Neural progenitor cell (in vitro differentiated cells): ENCODE measurements around the gene TMED3. TPM values are rescaled to one million over a fixed set of nuclear protein-coding genes. Genes with fewer than 3 reads are reported as not detected.

Source experiments
- DNase-seq: peaks from one replicate; pipeline ENCODE4 v3.0.0-alpha.2; 2016; ENCODE audit warnings: low spot score
- H2AFZ ChIP-seq: fragments of 200-600 bp; sonication (generic); replicated peaks from 2 replicates; pipeline ENCODE4 v1.6.1; 2016; ENCODE audit warnings: antibody characterized with exemption
- H3F3A ChIP-seq: fragments of 200-600 bp; sonication (generic); 2 replicates; pipeline ENCODE4 v1.6.1; 2016; ENCODE audit warnings: antibody characterized with exemption, low read depth
- H3K27ac ChIP-seq: fragments of 200-600 bp; sonication (generic); 2 replicates; pipeline ENCODE4 v1.5.1; 2016; ENCODE audit warnings: mild to moderate bottlenecking
- H3K27me3 ChIP-seq: fragments of 200-600 bp; sonication (generic); 2 replicates; pipeline ENCODE4 v1.6.1; 2016; ENCODE audit warnings: mild to moderate bottlenecking, moderate library complexity
- H3K36me3 ChIP-seq: fragments of 200-600 bp; sonication (generic); 2 replicates; pipeline ENCODE4 v1.5.1; 2016
- H3K4me1 ChIP-seq: fragments of 200-600 bp; sonication (generic); 2 replicates; pipeline ENCODE4 v1.6.1; 2016; ENCODE audit warnings: mixed run types
- H3K4me2 ChIP-seq: fragments of 200-600 bp; sonication (generic); 2 replicates; pipeline ENCODE4 v1.6.1; 2016
- H3K4me3 ChIP-seq: fragments of 200-600 bp; sonication (generic); 2 replicates; pipeline ENCODE4 v1.5.1; 2016
- H3K79me2 ChIP-seq: fragments of 200-600 bp; sonication (generic); 2 replicates; pipeline ENCODE4 v1.6.1; 2016; ENCODE audit warnings: low read depth
- H3K9ac ChIP-seq: fragments of 200-600 bp; sonication (generic); 2 replicates; pipeline ENCODE4 v1.6.1; 2016
- H3K9me3 ChIP-seq: fragments of 200-600 bp; sonication (generic); 2 replicates; pipeline ENCODE4 v1.5.1; 2016; ENCODE audit warnings: low read depth
- H4K20me1 ChIP-seq: fragments of 200-600 bp; sonication (generic); 2 replicates; pipeline ENCODE4 v1.6.1; 2016; ENCODE audit warnings: low read depth
- H3K27ac Mint-ChIP-seq: 3 replicates; pipeline ENCODE4 v1.8.0; 2021; ENCODE audit warnings: mixed read lengths
- H3K27me3 Mint-ChIP-seq: 2 replicates; pipeline ENCODE4 v1.8.0; 2022; ENCODE audit warnings: low read depth, mild to moderate bottlenecking, inconsistent platforms, moderate library complexity, mixed read lengths; ENCODE audit not compliant: insufficient read depth
- H3K36me3 Mint-ChIP-seq: 3 replicates; pipeline ENCODE4 v1.8.0; 2021; ENCODE audit warnings: mixed read lengths
- H3K4me1 Mint-ChIP-seq: 3 replicates; pipeline ENCODE4 v1.8.0; 2021; ENCODE audit warnings: mixed read lengths
- H3K4me3 Mint-ChIP-seq: 3 replicates; pipeline ENCODE4 v1.8.0; 2021; ENCODE audit warnings: mild to moderate bottlenecking, moderate library complexity, mixed read lengths
- H3K9me3 Mint-ChIP-seq: 3 replicates; pipeline ENCODE4 v1.8.0; 2020; ENCODE audit warnings: mixed read lengths
- EZH2 ChIP-seq: fragments of 200-600 bp; sonication (generic); IDR thresholded peaks from 2 replicates; pipeline ENCODE4 v1.6.1; 2017; ENCODE audit warnings: antibody characterized with exemption, mild to moderate bottlenecking, moderate library complexity
- EZH2phosphoT487 ChIP-seq: fragments of 200-600 bp; sonication (generic); IDR thresholded peaks from 2 replicates; pipeline ENCODE4 v1.6.1; 2017; ENCODE audit warnings: antibody characterized with exemption
- total RNA-seq: library from RNA; depleted of rRNA; stranded (reverse); fragments of >200 nt; gene quantifications from 2 replicates; pipeline ENCODE4 v1.2.3, GENCODE V29; 2015; ENCODE audit warnings: low replicate concordance
- TF ChIP-seq, protein P1 (sequence below): fragments of 200-600 bp; sonication (generic); IDR thresholded peaks from 2 replicates; pipeline ENCODE4 v1.5.1; 2017; ENCODE audit warnings: antibody characterized with exemption, mild to moderate bottlenecking

Gene TMED3
- total RNA-seq, 1 donor from 2014 or later: 28.5 TPM

- no peaks in the 10 kb centered on the region for H3K9me3 ChIP-seq
- no peak for TF ChIP-seq EZH2
- TF ChIP-seq, protein P1, sequence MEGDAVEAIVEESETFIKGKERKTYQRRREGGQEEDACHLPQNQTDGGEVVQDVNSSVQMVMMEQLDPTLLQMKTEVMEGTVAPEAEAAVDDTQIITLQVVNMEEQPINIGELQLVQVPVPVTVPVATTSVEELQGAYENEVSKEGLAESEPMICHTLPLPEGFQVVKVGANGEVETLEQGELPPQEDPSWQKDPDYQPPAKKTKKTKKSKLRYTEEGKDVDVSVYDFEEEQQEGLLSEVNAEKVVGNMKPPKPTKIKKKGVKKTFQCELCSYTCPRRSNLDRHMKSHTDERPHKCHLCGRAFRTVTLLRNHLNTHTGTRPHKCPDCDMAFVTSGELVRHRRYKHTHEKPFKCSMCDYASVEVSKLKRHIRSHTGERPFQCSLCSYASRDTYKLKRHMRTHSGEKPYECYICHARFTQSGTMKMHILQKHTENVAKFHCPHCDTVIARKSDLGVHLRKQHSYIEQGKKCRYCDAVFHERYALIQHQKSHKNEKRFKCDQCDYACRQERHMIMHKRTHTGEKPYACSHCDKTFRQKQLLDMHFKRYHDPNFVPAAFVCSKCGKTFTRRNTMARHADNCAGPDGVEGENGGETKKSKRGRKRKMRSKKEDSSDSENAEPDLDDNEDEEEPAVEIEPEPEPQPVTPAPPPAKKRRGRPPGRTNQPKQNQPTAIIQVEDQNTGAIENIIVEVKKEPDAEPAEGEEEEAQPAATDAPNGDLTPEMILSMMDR: no peak
- no peak for TF ChIP-seq EZH2phosphoT487
- H3K9ac ChIP-seq: no peak overlapping the region
- no peak overlapping the region for H3K27ac ChIP-seq
- H3K4me3 ChIP-seq: no peak overlapping the region
- H3F3A ChIP-seq: no peaks in the 10 kb centered on the region
- no peaks in the 10 kb centered on the region for H3K27me3 ChIP-seq
- Mint-ChIP-seq H3K27me3 (peaks cover 2% of the 10 kb centered on the region), H3K9me3 (no peaks in the 10 kb centered on the region), H3K27ac (no peak overlapping the region), H3K36me3 (peaks cover 3% of the 10 kb centered on the region), H3K4me1 (peaks cover 20% of the 10 kb centered on the region), H3K4me3 (no peak overlapping the region)
- H3K4me2 ChIP-seq: no peak overlapping the region
- H2AFZ ChIP-seq: no peak overlapping the region
- H4K20me1 ChIP-seq: no peaks in the 10 kb centered on the region
- no peaks in the 10 kb centered on the region for H3K36me3 ChIP-seq
- peaks cover 21% of the 10 kb centered on the region for H3K4me1 ChIP-seq
- DNase-seq: no peak
- H3K79me2 ChIP-seq: no peaks in the 10 kb centered on the region
Measured at GRCh38 chr15:79365765-79366164, 54.9 kb downstream of the TMED3 start.

DNA sequence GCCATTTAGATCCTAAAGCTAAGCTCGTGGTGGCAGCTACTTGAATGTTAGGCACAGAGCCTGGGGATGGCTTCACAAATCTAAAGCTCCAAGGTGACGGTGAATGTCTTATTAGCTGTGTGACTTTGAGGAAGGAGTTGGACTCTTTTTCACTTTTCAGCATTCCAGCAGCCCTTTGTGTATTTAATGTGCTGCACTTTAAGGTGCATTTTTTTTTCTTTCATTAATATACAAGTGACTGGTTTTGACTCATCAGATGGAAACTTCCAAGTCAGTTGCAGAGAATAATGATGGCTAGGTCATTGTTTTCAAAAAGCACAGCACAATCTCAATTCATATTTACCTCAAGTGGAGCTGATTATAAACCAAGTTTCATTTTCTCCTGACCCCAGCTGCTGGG lies 55.8 kb downstream of the TMED3 start:
- Histone ChIP-seq H3K36me3 (no peaks in the 10 kb centered on the region), H3K27me3 (no peaks in the 10 kb centered on the region), H3K79me2 (no peaks in the 10 kb centered on the region), H3K27ac (no peak overlapping the region), H2AFZ (no peak overlapping the region), H3K4me3 (no peak overlapping the region), H3K9me3 (no peaks in the 10 kb centered on the region), H3K4me1 (peaks cover 21% of the 10 kb centered on the region), H3K9ac (no peak overlapping the region), H3K4me2 (no peak overlapping the region), H4K20me1 (no peaks in the 10 kb centered on the region), H3F3A (no peaks in the 10 kb centered on the region)
- H3K27me3 Mint-ChIP-seq: peaks cover 2% of the 10 kb centered on the region
- no peaks in the 10 kb centered on the region for H3K9me3 Mint-ChIP-seq
- no peak for DNase-seq
- peaks cover 20% of the 10 kb centered on the region for H3K4me1 Mint-ChIP-seq
- TF ChIP-seq EZH2phosphoT487: no peak
- peaks cover 3% of the 10 kb centered on the region for H3K36me3 Mint-ChIP-seq
- no peak overlapping the region for H3K4me3 Mint-ChIP-seq
- H3K27ac Mint-ChIP-seq: no peak overlapping the region

DNA sequence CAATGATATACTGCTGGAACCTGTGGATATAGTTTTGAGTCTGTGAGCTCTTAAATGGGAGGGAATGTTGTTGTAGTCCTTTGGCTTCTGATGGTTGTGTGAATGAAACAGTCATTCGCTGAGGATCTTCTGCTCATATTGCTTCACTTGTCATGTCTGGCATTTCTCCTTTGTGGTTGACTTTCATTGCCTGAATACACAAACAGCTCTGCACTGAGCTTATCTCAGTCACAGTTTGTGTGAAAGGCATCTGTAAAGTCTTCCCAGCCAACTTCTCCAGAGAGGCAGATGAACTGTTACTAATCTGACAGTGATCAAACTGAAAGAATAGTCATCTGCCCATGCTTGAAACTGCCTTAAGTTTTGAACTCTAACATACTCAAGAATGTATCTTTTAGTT lies 59.8 kb downstream of the TMED3 start:
- Histone ChIP-seq H3K4me2 (no peak overlapping the region), H3K4me3 (no peak overlapping the region), H3K27ac (no peak overlapping the region), H2AFZ (no peak overlapping the region), H3K9me3 (peaks cover 4% of the 10 kb centered on the region), H3K4me1 (peaks cover under 1% of the 10 kb centered on the region), H3K36me3 (no peaks in the 10 kb centered on the region), H3K9ac (no peak overlapping the region), H3F3A (no peaks in the 10 kb centered on the region), H3K27me3 (no peaks in the 10 kb centered on the region), H4K20me1 (no peaks in the 10 kb centered on the region), H3K79me2 (no peaks in the 10 kb centered on the region)
- H3K36me3 Mint-ChIP-seq: no peaks in the 10 kb centered on the region
- peaks cover 5% of the 10 kb centered on the region for H3K27me3 Mint-ChIP-seq
- TF ChIP-seq EZH2phosphoT487 (no peak), EZH2 (no peak)
- TF ChIP-seq, protein P1: no peak
- peaks cover 2% of the 10 kb centered on the region for H3K4me1 Mint-ChIP-seq
- DNase-seq: no peak
- H3K9me3 Mint-ChIP-seq: no peaks in the 10 kb centered on the region
- no peak overlapping the region for H3K27ac Mint-ChIP-seq
- H3K4me3 Mint-ChIP-seq: no peak overlapping the region

DNA sequence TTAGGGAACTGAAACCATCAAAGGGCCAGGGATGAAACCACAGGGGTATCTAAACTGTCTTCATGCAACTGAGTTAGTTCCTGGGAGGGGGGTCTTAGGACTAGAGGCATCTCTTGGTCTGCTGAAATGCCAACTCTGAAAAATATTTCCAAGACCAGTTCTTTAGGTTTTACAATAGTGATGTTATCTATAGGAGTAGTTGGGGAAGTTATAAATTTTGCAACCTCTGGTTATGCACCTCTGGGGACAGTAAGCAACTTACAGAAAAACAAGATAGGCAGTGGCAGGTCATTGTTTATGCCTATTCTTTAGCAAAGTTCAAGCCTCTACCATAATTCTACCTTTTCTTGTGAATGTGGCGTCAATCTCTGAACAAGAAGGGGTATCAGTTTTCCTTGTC lies 60.7 kb downstream of the TMED3 start:
- Histone ChIP-seq H3K9me3 (peaks cover 4% of the 10 kb centered on the region), H2AFZ (no peak overlapping the region), H3K4me1 (no peaks in the 10 kb centered on the region), H3K27ac (no peak overlapping the region), H3K79me2 (no peaks in the 10 kb centered on the region), H4K20me1 (no peaks in the 10 kb centered on the region), H3K27me3 (no peaks in the 10 kb centered on the region), H3K9ac (no peak overlapping the region), H3K4me2 (no peak overlapping the region), H3F3A (no peaks in the 10 kb centered on the region), H3K4me3 (no peak overlapping the region), H3K36me3 (no peaks in the 10 kb centered on the region)
- no peaks in the 10 kb centered on the region for H3K36me3 Mint-ChIP-seq
- H3K4me3 Mint-ChIP-seq: no peak overlapping the region
- no peaks in the 10 kb centered on the region for H3K9me3 Mint-ChIP-seq
- peaks cover 5% of the 10 kb centered on the region for H3K27me3 Mint-ChIP-seq
- H3K27ac Mint-ChIP-seq: no peak overlapping the region
- DNase-seq: no peak
- H3K4me1 Mint-ChIP-seq: peaks cover 2% of the 10 kb centered on the region
- TF ChIP-seq EZH2 (no peak), EZH2phosphoT487 (no peak)
- TF ChIP-seq, protein P1: no peak
